Measurements from ENCODE around the gene FAM107B. TPM values are rescaled to one million over a fixed set of nuclear protein-coding genes. Genes with fewer than 3 reads are reported as not detected.
A peak's percentile ranks its signal among the peaks of the same experiment; 100 is the strongest.

Gene FAM107B
- total RNA-seq, 1 donor from 2014 or later, result 99.4 TPM

DNA sequence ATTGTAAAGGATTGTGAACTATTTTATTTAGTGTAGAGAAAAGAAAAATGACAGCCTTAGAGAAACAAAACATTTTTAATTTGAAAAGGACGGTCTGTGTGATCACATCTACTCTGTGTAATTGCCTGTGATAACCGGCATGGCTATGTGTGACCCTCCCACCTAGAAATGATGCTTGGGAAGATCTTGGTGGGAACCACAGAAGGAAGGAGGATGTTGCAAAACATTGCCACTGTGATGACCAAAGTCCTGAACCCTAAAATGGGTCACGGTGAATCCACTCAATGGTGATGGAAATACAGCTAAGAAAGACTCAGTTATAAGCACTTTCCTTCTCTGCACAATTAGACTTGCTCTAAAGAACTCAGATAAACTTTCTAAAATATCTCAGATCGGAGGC, 222.7 kb downstream of the FAM107B start:
- H3K27me3 Mint-ChIP-seq (ENCODE audit: low read depth), result no peaks in the 10 kb centered on the region
- peaks cover 61% of the 10 kb centered on the region for H3K4me1 Mint-ChIP-seq (ENCODE audit: low read depth)
- H3K9me3 Mint-ChIP-seq, result no peaks in the 10 kb centered on the region
- H3K27ac Mint-ChIP-seq, result peak overlapping the region; percentile 20
- H3K4me3 Mint-ChIP-seq (ENCODE audit: low read depth), result no peak overlapping the region
- no peak for DNase-seq (ENCODE audit: low spot score)
- H3K36me3 Mint-ChIP-seq (ENCODE audit: low read depth), result peaks cover 67% of the 10 kb centered on the region
- intact Hi-C loops (cut with micrococcal nuclease), result loop anchor here (5.0 kb wide), 2 partner anchors 35 to 285 kb away; partner anchors contain the start of genes CDNF, HSPA14 and MSANTD7

DNA sequence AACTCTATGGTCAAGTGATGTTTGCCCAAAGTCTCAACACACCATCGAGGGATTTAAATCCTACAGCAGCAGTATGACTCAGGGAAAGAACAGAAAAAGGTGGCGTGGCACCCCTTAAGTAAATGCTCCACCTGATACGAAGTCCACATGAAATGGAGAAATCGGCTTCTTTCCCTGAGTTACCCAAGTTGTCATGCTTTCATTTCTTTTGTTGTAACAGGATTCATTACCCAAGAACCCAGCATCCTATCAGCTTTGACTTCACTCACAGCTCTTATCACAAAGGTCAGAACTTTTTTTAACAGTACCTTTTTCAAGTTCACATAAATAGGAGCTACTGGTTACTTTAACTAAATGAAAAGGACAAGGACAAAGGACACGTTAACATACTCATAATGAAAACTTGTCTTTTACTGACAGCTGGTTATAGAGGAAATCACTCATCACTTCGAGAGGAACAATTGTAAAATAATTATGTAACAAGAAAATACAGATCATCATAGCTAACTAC, 224.2 kb downstream of the FAM107B start:
- no peak for DNase-seq (ENCODE audit: low spot score)
- Mint-ChIP-seq H3K4me3 (ENCODE audit: low read depth) (no peak overlapping the region), H3K27ac (peak overlapping the region; percentile 25), H3K4me1 (ENCODE audit: low read depth) (peaks cover 57% of the 10 kb centered on the region), H3K27me3 (ENCODE audit: low read depth) (no peaks in the 10 kb centered on the region), H3K36me3 (ENCODE audit: low read depth) (peaks cover 65% of the 10 kb centered on the region), H3K9me3 (no peaks in the 10 kb centered on the region)
- intact Hi-C loops (cut with micrococcal nuclease), result loop anchor here (5.0 kb wide), 2 partner anchors 37 to 287 kb away; partner anchors contain the start of genes CDNF, HSPA14 and MSANTD7

DNA sequence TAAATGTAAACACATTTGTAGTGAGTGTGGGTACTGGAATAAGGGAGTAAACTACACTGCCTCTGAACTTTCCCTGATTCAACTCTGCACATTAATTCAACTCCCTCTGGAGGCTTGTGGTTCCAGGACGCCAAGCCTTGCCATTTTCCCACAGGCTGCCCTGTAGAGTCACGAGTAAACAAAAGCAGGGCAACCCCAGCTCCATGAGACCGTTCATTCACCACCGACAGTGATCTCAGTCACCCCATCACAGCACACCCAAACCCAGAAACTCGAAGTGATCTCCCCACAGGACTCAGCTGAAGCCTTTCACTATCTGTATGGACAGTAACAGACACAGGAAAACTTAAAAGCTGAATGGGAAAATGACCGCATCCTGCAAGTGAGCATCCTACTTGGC, 225.2 kb downstream of the FAM107B start:
- H3K4me3 Mint-ChIP-seq (ENCODE audit: low read depth), result no peak overlapping the region
- no peak for DNase-seq (ENCODE audit: low spot score)

DNA sequence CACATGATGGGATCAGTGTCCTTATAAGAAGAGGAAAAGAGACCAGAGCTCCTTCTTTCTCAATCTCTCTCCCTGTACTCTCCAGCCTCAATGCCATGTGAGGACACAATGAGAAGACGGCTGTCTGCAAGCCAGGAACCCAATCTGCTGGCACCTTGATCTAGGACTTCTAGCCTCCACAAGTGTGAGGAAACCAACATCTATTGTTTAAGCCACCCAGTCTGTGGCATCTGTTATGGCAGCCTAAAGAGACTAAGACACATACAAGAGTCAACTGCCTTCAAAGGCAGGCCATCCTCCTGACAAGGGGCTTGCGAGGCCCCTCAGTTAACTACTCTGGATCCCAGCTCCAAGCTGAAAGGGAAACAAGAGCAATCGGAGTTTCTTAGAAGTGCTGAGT, 225.7 kb downstream of the FAM107B start:
- DNase-seq (ENCODE audit: low spot score), result no peak
- intact Hi-C loops (cut with micrococcal nuclease), result no loop called here
- Mint-ChIP-seq H3K4me1 (ENCODE audit: low read depth) (peaks cover 59% of the 10 kb centered on the region), H3K9me3 (no peaks in the 10 kb centered on the region), H3K27ac (no peak overlapping the region), H3K4me3 (ENCODE audit: low read depth) (no peak overlapping the region), H3K36me3 (ENCODE audit: low read depth) (peaks cover 62% of the 10 kb centered on the region), H3K27me3 (ENCODE audit: low read depth) (no peaks in the 10 kb centered on the region)

More for the DNA sequence above, 225.2 kb downstream of the FAM107B start:
- Mint-ChIP-seq H3K9me3 (no peaks in the 10 kb centered on the region), H3K4me1 (ENCODE audit: low read depth) (peaks cover 59% of the 10 kb centered on the region), H3K27ac (peak overlapping the region; percentile 50), H3K27me3 (ENCODE audit: low read depth) (no peaks in the 10 kb centered on the region), H3K36me3 (ENCODE audit: low read depth) (peaks cover 64% of the 10 kb centered on the region)
- intact Hi-C loops (cut with micrococcal nuclease), result no loop called here

DNA sequence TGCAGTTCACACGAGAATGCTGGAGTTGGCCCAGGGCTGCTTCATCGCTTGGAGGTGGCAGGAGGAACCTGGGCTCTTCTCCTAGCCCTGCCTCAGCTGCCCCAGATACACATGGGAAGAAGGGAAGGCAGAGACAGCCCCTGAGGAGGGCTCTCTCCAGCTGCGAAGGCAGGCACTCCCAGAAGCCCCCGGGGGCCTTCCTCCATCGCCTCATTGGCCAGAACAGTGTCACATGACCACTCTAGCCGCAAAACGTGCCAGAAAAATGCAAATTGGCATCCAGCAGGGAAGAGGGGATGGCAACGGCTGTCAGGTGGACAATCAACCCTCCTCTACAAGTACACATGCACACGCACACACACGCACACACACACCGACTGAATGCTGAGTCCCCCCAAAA, 226.2 kb downstream of the FAM107B start:
- no peaks in the 10 kb centered on the region for H3K9me3 Mint-ChIP-seq
- peaks cover 63% of the 10 kb centered on the region for H3K4me1 Mint-ChIP-seq (ENCODE audit: low read depth)
- peaks cover 65% of the 10 kb centered on the region for H3K36me3 Mint-ChIP-seq (ENCODE audit: low read depth)
- no peak overlapping the region for H3K4me3 Mint-ChIP-seq (ENCODE audit: low read depth)
- intact Hi-C loops (cut with micrococcal nuclease), result no loop called here
- H3K27me3 Mint-ChIP-seq (ENCODE audit: low read depth), result no peaks in the 10 kb centered on the region
- DNase-seq (ENCODE audit: low spot score), result no peak
- no peak overlapping the region for H3K27ac Mint-ChIP-seq

DNA sequence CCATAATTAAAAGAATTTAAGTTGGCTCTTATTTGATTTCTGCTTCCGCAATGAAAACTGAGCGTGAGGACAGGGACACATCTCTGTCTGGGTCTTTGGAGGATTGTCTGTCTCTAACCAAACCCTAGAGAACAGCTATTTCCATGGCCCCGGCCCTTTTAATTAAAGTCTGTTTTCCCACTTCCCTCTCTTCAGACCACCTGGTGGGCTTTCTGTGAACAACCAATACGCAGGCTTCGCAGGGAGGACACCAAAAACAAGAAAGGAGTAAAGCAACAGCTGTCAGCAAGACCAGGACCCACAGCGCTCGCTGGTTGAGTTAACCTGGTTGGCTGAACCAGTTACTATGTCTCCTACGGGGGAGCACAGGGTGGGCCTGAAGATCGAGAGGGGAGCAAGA, 226.9 kb downstream of the FAM107B start:
- Mint-ChIP-seq H3K36me3 (ENCODE audit: low read depth) (peaks cover 64% of the 10 kb centered on the region), H3K9me3 (no peaks in the 10 kb centered on the region), H3K4me3 (ENCODE audit: low read depth) (no peak overlapping the region)

DNA sequence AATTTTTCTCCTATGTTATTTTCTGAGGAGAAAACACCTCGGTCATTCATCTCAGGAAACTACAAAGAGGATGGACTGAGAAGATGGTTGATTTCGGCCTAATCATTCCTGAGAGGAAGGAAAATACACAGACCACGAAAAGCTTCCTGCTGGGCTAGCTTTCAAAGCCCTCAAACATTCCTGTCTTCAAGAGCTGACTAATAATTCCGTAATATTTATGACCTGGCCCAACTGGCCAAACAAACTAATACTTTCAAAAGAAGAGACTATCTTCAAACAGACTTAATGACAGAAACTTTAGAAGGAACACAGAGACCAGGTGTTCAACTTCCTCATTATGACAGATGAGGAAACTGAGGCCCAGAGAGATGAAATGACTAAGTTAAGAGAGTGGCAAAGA, 228.9 kb downstream of the FAM107B start:
- H3K9me3 Mint-ChIP-seq, result no peaks in the 10 kb centered on the region
- H3K27me3 Mint-ChIP-seq (ENCODE audit: low read depth), result no peaks in the 10 kb centered on the region
- H3K36me3 Mint-ChIP-seq (ENCODE audit: low read depth), result peaks cover 67% of the 10 kb centered on the region
- intact Hi-C loops (cut with micrococcal nuclease), result no loop called here
- no peak overlapping the region for H3K27ac Mint-ChIP-seq
- peaks cover 61% of the 10 kb centered on the region for H3K4me1 Mint-ChIP-seq (ENCODE audit: low read depth)
- H3K4me3 Mint-ChIP-seq (ENCODE audit: low read depth), result no peak overlapping the region
- DNase-seq (ENCODE audit: low spot score), result no peak

More for the DNA sequence above, 226.9 kb downstream of the FAM107B start:
- H3K4me1 Mint-ChIP-seq (ENCODE audit: low read depth), result peaks cover 63% of the 10 kb centered on the region
- no peaks in the 10 kb centered on the region for H3K27me3 Mint-ChIP-seq (ENCODE audit: low read depth)
- no peak for DNase-seq (ENCODE audit: low spot score)
- intact Hi-C loops (cut with micrococcal nuclease), result no loop called here
- H3K27ac Mint-ChIP-seq, result no peak overlapping the region

DNA sequence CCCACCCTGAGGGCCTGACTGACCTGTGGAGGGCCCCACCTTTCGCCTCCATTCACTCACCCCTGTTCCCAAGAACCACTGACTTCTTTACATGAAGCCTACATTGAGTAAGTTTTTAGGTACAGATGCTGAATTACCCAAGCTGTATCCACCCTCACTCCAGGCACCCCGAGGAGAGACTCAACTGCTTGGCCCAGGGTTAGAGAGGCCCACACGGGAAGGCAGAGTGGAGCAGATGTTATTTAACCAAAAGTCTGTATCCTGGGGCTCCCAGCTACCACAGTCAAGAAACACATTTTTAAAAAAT, 230.8 kb downstream of the FAM107B start:
- H3K27me3 Mint-ChIP-seq (ENCODE audit: low read depth), result no peaks in the 10 kb centered on the region
- intact Hi-C loops (cut with micrococcal nuclease), result loop anchor here (2.0 kb wide), 1 partner anchor 45 kb away; no protein-coding TSS in a partner anchor

DNA sequence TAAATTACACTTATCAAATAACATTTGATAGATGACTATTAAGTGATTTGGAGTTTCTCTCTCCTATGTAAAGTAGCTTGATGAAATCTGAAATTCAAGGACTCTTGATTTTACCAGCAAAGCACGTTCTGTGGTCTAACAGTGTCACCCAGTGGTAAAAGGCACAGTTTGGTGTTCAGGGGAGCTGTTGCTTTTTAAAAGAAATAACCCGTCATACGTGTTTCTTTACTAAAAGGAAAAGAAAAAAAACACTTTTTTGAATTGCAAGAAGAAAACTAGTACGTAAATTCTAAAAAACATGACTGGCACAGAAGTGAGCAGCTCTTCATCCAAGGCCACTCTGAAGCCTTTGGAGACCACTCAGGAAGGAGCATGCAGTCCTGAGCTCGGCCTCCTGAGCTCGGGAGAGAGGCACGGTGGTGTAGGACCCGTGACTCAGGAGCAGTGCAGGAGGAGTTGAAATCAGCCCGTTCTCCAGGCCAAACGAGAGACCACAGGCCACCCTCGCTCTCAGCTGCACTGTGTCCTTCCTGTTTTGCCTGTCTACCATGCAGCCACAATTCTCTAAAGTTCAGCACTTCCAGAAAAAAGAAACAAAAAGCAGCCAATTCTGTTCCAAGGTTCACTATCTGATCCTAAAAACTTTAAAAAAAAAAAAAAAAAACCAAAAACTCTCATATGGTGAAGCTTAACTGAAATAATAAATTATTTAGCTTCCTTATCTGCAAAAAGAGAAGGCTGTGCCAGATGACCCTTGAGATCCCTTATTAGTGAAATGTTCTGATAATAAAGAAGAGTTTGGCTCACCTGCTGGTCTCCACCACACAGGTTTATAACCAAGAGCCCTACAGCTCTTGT, 231.4 kb downstream of the FAM107B start:
- H3K9me3 Mint-ChIP-seq, result no peaks in the 10 kb centered on the region
- H3K36me3 Mint-ChIP-seq (ENCODE audit: low read depth), result peaks cover 69% of the 10 kb centered on the region
- peak overlapping the region; percentile 84 for H3K27ac Mint-ChIP-seq
- peaks cover 63% of the 10 kb centered on the region for H3K4me1 Mint-ChIP-seq (ENCODE audit: low read depth)
- intact Hi-C loops (cut with micrococcal nuclease), result loop anchor here (2.0 kb wide), 1 partner anchor 44 kb away; no protein-coding TSS in a partner anchor
- peak overlapping the region; percentile 45 for H3K4me3 Mint-ChIP-seq (ENCODE audit: low read depth)
- no peaks in the 10 kb centered on the region for H3K27me3 Mint-ChIP-seq (ENCODE audit: low read depth)
- no peak for DNase-seq (ENCODE audit: low spot score)

More for the DNA sequence above, 230.8 kb downstream of the FAM107B start:
- Mint-ChIP-seq H3K36me3 (ENCODE audit: low read depth) (peaks cover 65% of the 10 kb centered on the region), H3K4me1 (ENCODE audit: low read depth) (peaks cover 63% of the 10 kb centered on the region), H3K9me3 (no peaks in the 10 kb centered on the region), H3K4me3 (ENCODE audit: low read depth) (peak overlapping the region; percentile 45), H3K27ac (peak overlapping the region; percentile 84)
- DNase-seq (ENCODE audit: low spot score), result no peak

DNA sequence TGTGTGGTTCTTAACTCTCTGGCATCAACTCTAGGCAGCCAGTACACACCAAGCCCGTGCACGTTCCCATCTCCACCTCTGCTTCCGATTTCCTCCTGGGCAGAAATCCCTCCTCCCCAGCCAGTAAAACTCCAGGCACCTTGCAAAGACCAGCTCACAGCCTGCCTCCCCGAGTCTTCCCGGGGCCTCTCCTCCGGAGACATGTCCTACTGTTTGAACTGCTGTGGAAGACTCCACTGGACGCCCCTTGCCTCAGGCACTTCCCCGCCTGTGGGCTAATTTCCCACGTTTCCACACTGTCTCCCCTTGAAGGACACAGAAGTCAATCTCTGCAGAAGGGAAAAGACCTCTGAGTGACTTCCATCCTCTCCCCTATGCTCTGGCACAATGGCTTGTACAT, 233.3 kb downstream of the FAM107B start:
- no peaks in the 10 kb centered on the region for H3K9me3 Mint-ChIP-seq
- no peaks in the 10 kb centered on the region for H3K27me3 Mint-ChIP-seq (ENCODE audit: low read depth)
- intact Hi-C loops (cut with micrococcal nuclease), result no loop called here
- DNase-seq (ENCODE audit: low spot score), result no peak
- H3K4me1 Mint-ChIP-seq (ENCODE audit: low read depth), result peaks cover 54% of the 10 kb centered on the region
- H3K27ac Mint-ChIP-seq, result peak overlapping the region; percentile 64
- no peak overlapping the region for H3K4me3 Mint-ChIP-seq (ENCODE audit: low read depth)
- H3K36me3 Mint-ChIP-seq (ENCODE audit: low read depth), result peaks cover 70% of the 10 kb centered on the region

DNA sequence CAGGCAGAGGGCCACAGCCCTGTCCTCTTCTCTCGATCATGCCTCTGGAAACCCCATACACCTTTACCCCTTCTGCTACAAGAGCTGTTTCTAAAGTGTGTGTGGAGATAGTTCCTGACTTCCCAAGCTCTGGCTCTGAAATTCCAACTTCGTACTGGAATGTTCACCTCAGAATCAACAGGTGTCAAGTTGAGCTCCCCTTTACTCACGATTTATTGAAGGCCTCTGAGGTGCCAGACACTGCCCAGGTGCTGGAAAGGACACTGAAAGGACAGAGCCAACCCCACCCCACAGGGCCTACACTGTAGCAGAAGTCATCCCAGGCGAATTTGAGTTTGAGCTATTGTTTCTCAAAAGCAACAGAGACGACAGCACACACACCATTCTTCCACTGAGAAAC, 234.1 kb downstream of the FAM107B start:
- Mint-ChIP-seq H3K27ac (peak overlapping the region; percentile 43), H3K9me3 (no peaks in the 10 kb centered on the region), H3K4me3 (ENCODE audit: low read depth) (no peak overlapping the region), H3K36me3 (ENCODE audit: low read depth) (peaks cover 71% of the 10 kb centered on the region), H3K27me3 (ENCODE audit: low read depth) (no peaks in the 10 kb centered on the region), H3K4me1 (ENCODE audit: low read depth) (peaks cover 53% of the 10 kb centered on the region)
- intact Hi-C loops (cut with micrococcal nuclease), result no loop called here
- DNase-seq (ENCODE audit: low spot score), result no peak

DNA sequence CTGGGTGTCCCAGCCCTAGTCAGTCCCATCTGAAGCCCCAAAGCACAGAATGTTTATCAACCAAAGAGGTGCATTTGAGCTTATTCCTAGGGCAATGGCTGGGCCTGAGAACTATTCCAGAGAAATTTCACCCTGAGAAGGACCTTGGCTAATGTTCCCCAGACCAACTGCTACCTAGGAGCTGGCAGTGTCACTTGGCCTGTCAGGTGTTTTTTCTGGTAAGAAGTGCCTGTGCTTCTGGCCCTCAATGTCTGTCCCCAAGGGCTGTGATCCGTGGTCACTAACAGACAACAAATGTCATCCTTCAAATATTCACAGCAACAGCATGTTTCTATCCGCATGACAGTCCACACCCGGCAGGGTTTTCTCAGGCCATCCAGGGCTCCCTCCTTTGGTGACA, 234.6 kb downstream of the FAM107B start:
- Mint-ChIP-seq H3K4me3 (ENCODE audit: low read depth) (no peak overlapping the region), H3K36me3 (ENCODE audit: low read depth) (peaks cover 73% of the 10 kb centered on the region), H3K27me3 (ENCODE audit: low read depth) (no peaks in the 10 kb centered on the region), H3K27ac (peak overlapping the region; percentile 43), H3K4me1 (ENCODE audit: low read depth) (peaks cover 53% of the 10 kb centered on the region), H3K9me3 (no peaks in the 10 kb centered on the region)
- intact Hi-C loops (cut with micrococcal nuclease), result no loop called here
- no peak for DNase-seq (ENCODE audit: low spot score)

DNA sequence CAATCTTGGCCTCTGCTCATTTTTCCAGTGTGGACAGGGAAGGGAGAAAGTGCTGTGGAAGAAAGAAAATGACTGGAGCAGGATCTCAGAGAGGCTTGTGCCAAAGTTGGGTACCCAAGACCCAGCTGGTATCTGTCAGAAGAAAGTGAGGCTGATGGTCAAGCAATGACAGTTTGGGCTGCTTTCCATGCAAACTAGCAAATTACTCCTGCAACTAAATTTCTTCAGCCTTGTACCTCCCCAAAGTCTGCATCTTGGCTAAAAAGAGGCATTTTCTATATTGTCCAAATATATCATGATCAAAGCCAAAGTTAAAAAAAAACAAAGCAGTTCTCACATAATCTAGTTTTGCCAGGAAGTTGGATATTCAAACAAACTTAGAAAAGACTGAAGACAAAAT, 235.5 kb downstream of the FAM107B start:
- Mint-ChIP-seq H3K9me3 (no peaks in the 10 kb centered on the region), H3K4me1 (ENCODE audit: low read depth) (peaks cover 49% of the 10 kb centered on the region), H3K27me3 (ENCODE audit: low read depth) (no peaks in the 10 kb centered on the region), H3K36me3 (ENCODE audit: low read depth) (peaks cover 76% of the 10 kb centered on the region), H3K27ac (peak overlapping the region; percentile 59), H3K4me3 (ENCODE audit: low read depth) (no peak overlapping the region)
- no peak for DNase-seq (ENCODE audit: low spot score)
- intact Hi-C loops (cut with micrococcal nuclease), result loop anchor here (5.0 to 10.0 kb wide), 2 partner anchors 298 to 416 kb away; partner anchors contain the start of genes CDNF, DCLRE1C, HSPA14 and MEIG1
